ENCODE data around the gene FGD4.

Gene FGD4

GRCh38 chr12:32650508-32650907 is 251.2 kb downstream of the FGD4 start:
- no peak overlapping the region for H3K4me3 ChIP-seq (ENCODE audit: low read depth, low read length)
- no peak for DNase-seq (ENCODE audit: low read depth)
- TF ChIP-seq CTCF (IDR thresholded peaks at IDR 0.05; ENCODE audit: low read depth, low read length) (no peak), POLR2A (IDR thresholded peaks at IDR 0.05; ENCODE audit: extremely low read depth, insufficient read length) (no peak), MYC (IDR thresholded peaks at IDR 0.05; ENCODE audit: low read depth, low read length) (no peak), MAX (IDR thresholded peaks at IDR 0.05; ENCODE audit: low read depth, low read length) (no peak)

- DNase-seq (ENCODE audit: low read depth), result no peak
- TF ChIP-seq MAX (IDR thresholded peaks at IDR 0.05; ENCODE audit: low read depth, low read length) (no peak), CTCF (IDR thresholded peaks at IDR 0.05; ENCODE audit: low read depth, low read length) (no peak), POLR2A (IDR thresholded peaks at IDR 0.05; ENCODE audit: extremely low read depth, insufficient read length) (no peak), MYC (IDR thresholded peaks at IDR 0.05; ENCODE audit: low read depth, low read length) (no peak)
- H3K4me3 ChIP-seq (ENCODE audit: low read depth, low read length), result no peak overlapping the region
Observed at GRCh38 chr12:32651151-32651955, 252.0 kb downstream of the FGD4 start.

GRCh38 chr12:32651956-32652210 is 252.5 kb downstream of the FGD4 start:
- H3K4me3 ChIP-seq (ENCODE audit: low read depth, low read length), result no peak overlapping the region
- no peak for DNase-seq (ENCODE audit: low read depth)
- no peak for TF ChIP-seq MAX (IDR thresholded peaks at IDR 0.05; ENCODE audit: low read depth, low read length)
- no peak for TF ChIP-seq POLR2A (IDR thresholded peaks at IDR 0.05; ENCODE audit: extremely low read depth, insufficient read length)
- no peak for TF ChIP-seq MYC (IDR thresholded peaks at IDR 0.05; ENCODE audit: low read depth, low read length)
- no peak for TF ChIP-seq CTCF (IDR thresholded peaks at IDR 0.05; ENCODE audit: low read depth, low read length)

- no peak overlapping the region for H3K4me3 ChIP-seq (ENCODE audit: low read depth, low read length)
- DNase-seq (ENCODE audit: low read depth), result no peak
- TF ChIP-seq POLR2A (IDR thresholded peaks at IDR 0.05; ENCODE audit: extremely low read depth, insufficient read length) (no peak), CTCF (IDR thresholded peaks at IDR 0.05; ENCODE audit: low read depth, low read length) (no peak), MYC (IDR thresholded peaks at IDR 0.05; ENCODE audit: low read depth, low read length) (no peak), MAX (IDR thresholded peaks at IDR 0.05; ENCODE audit: low read depth, low read length) (no peak)
Observed at GRCh38 chr12:32659908-32660440, 260.6 kb downstream of the FGD4 start.

GRCh38 chr12:32661706-32662105 is 262.3 kb downstream of the FGD4 start:
- TF ChIP-seq POLR2A (IDR thresholded peaks at IDR 0.05; ENCODE audit: extremely low read depth, insufficient read length) (no peak), MAX (IDR thresholded peaks at IDR 0.05; ENCODE audit: low read depth, low read length) (no peak), MYC (IDR thresholded peaks at IDR 0.05; ENCODE audit: low read depth, low read length) (no peak), CTCF (IDR thresholded peaks at IDR 0.05; ENCODE audit: low read depth, low read length) (no peak)
- H3K4me3 ChIP-seq (ENCODE audit: low read depth, low read length), result no peak overlapping the region
- no peak for DNase-seq (ENCODE audit: low read depth)

All from NB4 (cell line).